COR-L47 (cell line): ENCODE measurements around the gene TNPO2.
"Not testable (repeated sequence)": the region's sequence is repeated elsewhere in the genome, so short reads cannot be mapped to it uniquely, and the experiment has no call there.

Experiments
- DNase-seq: peaks from one replicate; lab custom pipeline; 2025; lab: John Stamatoyannopoulos, UW

Gene TNPO2

GRCh38 chr19:12705169-12705568 lies 18.6 kb downstream of the TNPO2 start:
- no peak for DNase-seq

- no peak for DNase-seq
These were observed 20.7 kb downstream of the TNPO2 start for GRCh38 chr19:12703046-12703445.

DNA sequence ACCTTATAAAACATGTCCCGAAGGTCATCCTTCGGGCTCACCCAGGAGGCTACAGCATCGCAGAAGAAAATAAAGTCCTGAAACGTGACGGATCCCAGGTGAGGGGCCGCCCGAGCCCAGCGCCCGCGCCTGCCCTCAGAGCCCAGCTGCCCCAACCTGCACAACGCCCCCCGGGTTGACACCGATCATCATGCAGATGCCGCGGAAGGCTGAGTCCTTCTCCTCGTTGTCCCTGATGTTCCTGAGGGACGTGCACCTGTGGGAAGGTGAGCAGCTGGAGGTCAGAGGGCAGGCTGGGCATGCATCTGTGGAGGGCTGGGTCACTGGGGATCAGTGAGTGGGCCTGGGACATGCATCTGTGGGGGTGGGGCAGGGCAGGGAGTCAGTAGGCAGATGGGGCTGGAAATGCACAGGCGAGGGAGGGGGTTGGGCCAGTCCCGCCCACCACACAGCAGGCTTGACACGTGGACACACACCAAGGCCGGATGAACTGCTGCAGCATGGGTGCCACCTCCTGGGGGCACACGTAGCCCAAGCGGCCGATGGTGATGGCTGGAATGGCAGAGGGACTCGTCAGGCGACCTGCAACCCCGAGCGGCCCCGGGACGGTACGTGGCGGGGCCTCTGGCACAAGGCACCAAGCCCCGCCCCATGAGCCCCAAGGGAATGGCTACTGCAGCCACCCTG lies 22.0 kb downstream of the TNPO2 start:
- DNase-seq = no peak

DNA sequence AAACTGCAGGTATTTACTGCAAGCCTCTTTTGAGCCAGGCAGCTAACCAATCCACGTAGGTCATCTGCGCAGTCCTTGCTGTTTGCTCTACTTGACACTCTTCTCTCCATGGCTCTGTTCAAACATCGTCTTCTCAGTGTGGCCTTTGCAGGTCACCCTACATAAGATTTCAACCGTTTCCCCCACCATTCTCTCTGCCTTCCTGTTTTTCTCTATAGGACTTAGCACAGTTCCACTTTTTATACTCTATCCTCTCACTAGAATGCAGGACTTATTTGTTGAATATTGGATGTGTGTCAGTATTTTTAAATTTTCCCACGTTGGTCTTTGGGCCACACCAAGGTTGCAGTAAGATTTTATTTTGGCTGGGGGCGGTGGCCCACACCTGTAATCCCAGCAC lies 25.6 kb downstream of the TNPO2 start:
- no peak for DNase-seq

- not testable (repeated sequence) for DNase-seq
These were observed 26.3 kb downstream of the TNPO2 start for GRCh38 chr19:12697425-12697824.

DNA sequence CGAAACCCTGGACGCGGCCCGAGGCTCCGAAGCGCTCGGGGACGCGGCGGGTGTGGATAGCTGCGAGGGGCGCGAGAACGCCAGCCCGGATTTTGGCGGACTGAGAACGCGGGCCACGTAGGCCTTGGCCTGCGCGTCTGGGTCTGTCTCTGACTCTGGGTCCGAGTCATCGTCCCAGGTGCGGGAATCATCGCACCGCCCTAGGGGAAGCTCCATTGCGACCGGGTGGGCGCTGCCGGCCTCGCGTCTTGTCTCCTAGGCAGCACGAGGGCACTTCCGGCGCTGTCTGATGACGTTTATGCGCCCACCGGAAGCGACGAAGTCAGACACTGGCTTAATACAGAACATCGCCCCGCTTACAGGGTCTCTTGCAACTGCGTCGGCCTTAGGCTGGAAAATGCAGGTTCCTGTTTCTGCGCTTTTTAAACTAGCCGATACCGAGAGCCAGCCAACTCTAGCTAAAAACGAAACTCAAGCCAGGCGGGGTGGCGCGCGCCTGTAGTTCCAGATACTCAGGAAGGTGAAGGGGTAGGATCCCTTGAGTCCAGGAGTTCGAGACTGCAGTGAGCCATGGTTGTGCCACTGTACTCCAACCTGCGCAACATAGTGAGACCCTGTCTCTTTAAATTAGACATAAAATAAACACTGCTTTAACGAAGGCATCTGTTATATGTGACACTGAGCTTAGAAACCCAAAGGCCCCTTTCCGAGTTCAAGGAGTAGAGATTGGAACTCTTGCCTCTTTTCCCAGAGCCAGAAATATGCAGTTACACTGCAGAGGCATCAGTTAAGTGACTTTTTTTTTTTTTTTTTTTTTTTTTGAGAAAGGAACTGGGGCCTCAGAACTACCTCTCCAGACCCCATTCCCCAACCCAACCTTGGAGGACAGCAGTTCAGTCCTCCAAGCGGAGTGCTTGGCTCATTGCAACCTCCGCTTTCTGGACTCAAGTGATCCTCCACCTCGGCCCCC lies 27.1 kb downstream of the TNPO2 start, which contains the start of gene FBXW9:
Gene FBXW9 (minus strand): TSS at position 266 of the 970 bp plus-strand sequence. CDS start 50 bp downstream, at position 216.
- peak; percentile 92 for DNase-seq

- no peak for DNase-seq
These were observed 27.8 kb downstream of the TNPO2 start for GRCh38 chr19:12695997-12696365.

GRCh38 chr19:12695514-12695913 lies 28.2 kb downstream of the TNPO2 start:
- DNase-seq = no peak

GRCh38 chr19:12695096-12695495 lies 28.6 kb downstream of the TNPO2 start:
- DNase-seq = no peak

GRCh38 chr19:12694641-12695040 lies 29.1 kb downstream of the TNPO2 start:
- no peak for DNase-seq

DNA sequence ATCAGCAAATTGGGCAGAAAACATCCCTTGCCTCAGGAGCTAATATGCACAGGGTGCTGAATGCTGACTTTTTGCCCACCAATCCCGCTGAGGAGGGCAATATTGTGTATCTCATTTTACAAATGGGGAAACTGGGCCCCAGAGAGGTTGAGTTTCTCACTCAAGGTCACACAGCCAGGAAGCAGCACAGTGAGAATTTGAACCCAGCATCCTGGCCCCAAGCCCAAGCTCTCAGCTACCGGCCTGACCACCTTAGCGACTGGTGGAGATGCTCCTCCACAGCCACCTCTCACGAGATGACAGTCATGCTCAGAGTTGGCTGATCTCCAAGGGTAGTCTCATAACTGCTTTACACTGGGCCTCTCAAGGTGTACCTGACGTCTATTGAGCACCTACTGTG lies 30.8 kb downstream of the TNPO2 start:
- no peak for DNase-seq

GRCh38 chr19:12689581-12690216 lies 34.0 kb downstream of the TNPO2 start:
- no peak for DNase-seq

DNA sequence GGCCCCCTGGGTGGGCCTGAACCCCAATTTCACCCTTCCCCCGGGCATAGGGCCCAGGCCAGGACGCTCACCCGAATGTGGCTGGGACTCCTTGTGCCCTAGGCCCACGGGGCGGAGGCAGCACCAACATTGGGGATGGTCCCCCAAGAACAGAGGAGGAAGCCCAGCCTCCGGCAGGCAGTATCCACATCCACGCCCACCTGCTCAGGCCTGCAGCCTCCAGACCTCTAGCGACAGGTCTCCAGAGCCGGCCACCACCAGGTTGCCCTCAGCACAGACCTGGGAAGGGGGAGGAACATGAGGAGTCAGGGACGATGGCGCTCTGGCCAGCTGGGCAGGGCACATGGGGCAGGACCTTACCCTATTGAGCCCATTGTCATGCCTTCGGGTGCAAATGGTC lies 34.7 kb downstream of the TNPO2 start:
- no peak for DNase-seq

- DNase-seq = no peak
These were observed 36.1 kb downstream of the TNPO2 start, which contains the start of gene GNG14 for GRCh38 chr19:12687496-12688196. GNG14 (plus strand) TSS chr19:12687998; CDS start chr19:12688049, 51 bp downstream.

GRCh38 chr19:12685831-12686230 lies 37.9 kb downstream of the TNPO2 start:
- DNase-seq = no peak

DNA sequence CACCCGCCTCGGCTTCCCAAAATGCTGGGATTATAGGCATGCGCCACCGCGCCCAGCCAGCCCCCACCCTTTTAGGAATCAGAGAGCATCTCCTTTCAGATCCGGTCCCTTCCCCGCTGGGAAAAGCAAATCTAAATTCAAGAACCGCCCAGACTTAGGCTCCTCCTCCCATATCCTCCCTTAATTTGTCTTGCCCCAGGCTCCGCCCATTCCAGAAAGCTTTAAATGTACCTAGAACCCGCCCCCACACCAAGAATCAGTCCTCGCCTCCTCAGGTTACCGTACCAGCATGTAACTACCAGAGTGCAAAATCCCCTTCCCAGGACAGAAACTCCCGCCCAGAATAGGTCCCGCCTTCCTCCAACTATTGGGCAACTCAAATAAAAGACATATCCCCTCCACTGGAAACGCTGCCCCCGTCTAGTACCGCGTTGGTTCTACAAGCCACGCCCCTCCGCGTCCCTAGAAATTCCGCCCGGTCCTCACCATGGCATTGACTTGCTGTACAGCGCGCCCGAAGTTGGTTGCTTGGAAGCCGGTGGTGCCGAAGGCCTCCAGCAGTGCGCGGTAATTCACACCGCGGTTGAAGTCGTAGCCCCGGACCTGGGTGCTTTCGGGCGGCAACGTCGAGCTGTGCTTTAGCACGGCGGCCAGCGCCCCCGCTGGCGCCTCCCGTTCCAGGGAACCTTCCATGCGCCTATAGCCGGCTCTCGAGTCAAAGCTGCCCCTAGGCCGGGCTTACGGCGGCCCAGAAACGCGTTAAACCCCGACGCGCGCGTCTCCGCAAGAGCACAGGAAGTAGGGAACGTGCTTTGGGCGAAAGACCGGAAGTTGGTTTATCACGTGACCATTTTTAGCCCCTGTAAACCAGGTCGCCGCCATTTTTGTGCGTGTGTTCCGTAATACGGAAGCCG lies 42.4 kb downstream of the TNPO2 start, which contains the start of gene DHPS:
Gene DHPS (minus strand): TSS at position 807 of the 914 bp plus-strand sequence. CDS start 114 bp downstream, at position 693.
- DNase-seq = peak; percentile 100

GRCh38 chr19:12680034-12680433 lies 43.7 kb downstream of the TNPO2 start:
- DNase-seq = no peak

GRCh38 chr19:12678039-12678438 lies 45.7 kb downstream of the TNPO2 start:
- DNase-seq = not testable (repeated sequence)

DNA sequence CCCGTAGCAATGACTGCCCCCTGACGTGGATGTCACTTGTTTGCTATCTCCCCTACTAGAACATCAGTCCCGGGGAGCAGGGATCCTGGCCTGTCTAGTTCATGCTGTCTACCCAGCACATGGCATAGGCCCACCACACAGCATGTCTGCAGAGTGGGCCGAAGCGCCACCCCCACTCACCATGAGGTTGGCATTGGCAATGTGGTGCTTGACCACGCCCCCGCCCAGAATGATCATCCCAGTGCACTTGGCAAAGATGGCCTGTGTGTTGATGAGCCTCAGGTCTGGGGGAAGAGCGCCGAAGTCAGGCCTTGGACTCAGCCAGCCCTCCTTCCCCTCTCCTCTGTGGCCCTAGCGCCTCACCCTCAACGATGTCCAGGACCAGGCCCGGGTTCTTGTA lies 46.8 kb downstream of the TNPO2 start:
- DNase-seq = no peak

GRCh38 chr19:12676384-12676792 lies 47.3 kb downstream of the TNPO2 start:
- DNase-seq = peak; percentile 67

GRCh38 chr19:12675940-12676339 lies 47.8 kb downstream of the TNPO2 start:
- no peak for DNase-seq
